GM19395 (cell line): ENCODE data around the gene MYO7B.
A peak's percentile ranks its signal among the peaks of the same experiment; 100 is the strongest.

Experiments used
- ATAC-seq: cut with Tn5 transposase; IDR thresholded peaks from one replicate; pipeline ENCODE4 v1.9.1; 2021; ENCODE audit warnings: mild to moderate bottlenecking, moderate library complexity; ENCODE audit not compliant: unreplicated experiment

Gene MYO7B

DNA sequence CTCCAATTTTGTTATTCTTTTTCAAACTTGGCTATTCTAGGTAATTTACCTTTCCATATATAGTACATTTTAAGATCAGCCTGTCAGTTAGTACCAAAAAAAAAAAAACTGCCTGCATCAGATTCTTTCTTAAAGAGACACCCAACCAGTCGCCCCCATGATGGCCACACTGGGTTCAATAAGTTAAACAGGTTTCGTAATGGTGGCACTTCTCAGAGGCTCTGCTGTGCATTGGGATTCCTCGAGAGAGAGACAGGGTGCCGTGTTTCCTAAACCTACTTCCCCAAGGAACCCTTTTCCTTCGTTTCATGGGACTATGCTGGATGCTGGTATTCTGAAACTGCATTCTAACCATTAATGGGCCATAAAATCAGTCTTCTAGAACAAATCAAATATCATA, 37.4 kb downstream of the MYO7B start:
- ATAC-seq = no peak

GRCh38 chr2:127573298-127573697, 37.8 kb downstream of the MYO7B start:
- ATAC-seq = no peak

DNA sequence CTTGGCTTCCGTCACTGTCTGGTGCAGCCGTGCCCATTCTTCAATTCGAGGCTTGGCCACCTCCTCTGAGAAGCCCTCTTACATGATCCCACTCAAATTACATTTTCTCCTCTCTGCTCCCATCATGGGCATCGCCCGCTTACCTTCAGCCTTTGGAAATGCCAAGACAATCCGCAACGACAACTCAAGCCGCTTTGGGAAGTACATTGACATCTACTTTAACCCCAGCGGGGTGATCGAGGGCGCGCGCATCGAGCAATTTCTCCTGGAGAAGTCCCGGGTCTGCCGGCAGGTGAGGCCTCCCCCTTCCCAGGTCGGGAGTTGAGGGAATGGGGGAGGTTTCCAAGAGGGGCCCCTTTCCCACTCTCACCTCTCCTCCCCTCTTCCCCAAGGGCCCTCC, 38.3 kb downstream of the MYO7B start:
- ATAC-seq = no peak

DNA sequence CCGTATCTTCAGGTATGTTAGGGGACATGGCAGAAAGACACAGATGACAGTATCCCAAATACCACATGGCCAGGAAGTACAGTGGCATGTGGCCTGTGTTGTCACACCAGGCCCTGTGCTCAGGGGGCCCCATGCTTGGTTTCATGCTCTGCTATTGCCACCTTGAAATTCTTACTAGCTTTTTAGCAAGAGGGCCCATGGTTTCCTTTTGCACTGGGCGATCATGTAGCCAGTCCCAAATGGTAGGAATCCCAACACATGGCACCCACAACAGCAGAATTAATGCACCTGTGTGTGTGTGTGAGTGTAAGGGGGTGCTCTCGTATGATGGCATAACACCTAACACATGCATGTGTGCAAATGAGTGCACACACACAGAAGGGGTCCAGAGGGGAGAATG, 39.2 kb downstream of the MYO7B start:
- ATAC-seq = no peak

- ATAC-seq = no peak
These were observed 39.8 kb downstream of the MYO7B start for GRCh38 chr2:127575185-127575765.

GRCh38 chr2:127575941-127576432, 40.5 kb downstream of the MYO7B start:
- ATAC-seq = no peak

DNA sequence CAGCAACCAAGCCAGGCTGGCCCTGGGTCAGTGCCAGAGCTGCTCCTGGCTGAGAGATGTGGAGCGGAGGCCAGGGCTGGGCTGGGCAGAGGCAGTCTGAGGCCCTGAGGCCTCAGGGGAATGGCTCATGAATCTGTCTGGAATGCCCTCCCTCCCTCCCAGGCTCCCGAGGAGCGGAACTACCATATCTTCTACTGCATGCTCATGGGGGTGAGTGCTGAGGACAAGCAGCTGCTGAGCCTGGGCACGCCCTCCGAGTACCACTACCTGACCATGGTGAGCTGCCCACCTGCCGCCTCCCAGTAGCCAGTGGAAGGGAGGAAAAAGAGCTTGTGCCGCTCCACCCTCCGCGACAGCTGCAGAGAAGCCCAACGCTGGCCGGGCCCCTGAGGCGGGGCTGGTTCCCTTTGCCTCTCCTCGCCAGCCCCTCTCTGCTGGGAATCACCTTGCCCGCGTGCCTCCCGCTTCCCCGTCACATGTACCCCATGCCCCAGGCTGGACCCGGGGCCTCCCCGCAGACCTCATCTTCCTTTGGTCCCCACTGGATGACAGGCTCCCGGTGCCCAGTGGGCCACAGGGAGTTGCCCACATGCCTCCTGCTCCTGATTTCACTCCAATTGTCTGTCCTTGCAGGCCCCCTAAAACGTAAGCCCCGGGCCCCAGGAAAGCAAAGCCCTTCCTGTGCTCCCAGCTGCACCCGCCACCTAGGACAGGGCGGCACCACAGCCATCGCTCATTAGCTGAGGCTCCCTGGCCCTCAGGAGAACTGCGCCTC, 41.1 kb downstream of the MYO7B start:
- no peak for ATAC-seq

DNA sequence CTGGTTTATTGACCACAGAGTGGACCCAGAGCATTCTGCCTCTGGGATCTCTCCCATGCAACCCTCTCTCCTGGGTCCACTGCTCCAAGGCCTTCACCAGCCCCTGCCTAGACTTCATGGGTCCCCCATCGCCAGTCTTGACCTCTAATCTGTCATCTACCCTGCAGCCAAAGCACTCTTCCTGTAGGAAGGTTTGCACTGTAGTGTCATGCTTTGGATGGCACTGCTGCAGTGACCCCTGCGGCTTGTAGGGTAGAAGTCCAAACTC, 41.7 kb downstream of the MYO7B start:
- ATAC-seq = no peak

- no peak for ATAC-seq
These were observed 42.0 kb downstream of the MYO7B start for GRCh38 chr2:127577503-127577902.

DNA sequence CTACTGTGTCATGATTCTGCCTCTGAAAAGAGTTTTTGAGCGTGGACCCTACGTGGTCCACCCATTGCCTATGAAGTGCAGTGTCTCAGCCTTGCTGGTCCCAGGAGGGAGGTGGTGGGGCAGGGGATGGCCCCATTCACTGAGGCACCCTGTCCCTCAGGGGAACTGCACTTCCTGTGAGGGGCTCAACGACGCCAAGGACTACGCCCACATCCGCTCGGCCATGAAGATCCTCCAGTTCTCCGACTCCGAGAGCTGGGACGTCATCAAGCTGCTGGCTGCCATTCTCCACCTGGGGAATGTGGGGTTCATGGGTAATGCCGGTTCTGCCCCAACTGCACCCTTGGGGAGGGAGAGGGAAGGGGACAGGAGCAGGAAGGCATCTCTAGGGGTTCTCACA, 42.5 kb downstream of the MYO7B start:
- peak; percentile 63 for ATAC-seq

GRCh38 chr2:127578411-127578810, 42.9 kb downstream of the MYO7B start:
- ATAC-seq = no peak

- ATAC-seq = no peak
These were observed 43.7 kb downstream of the MYO7B start for GRCh38 chr2:127579231-127579630.

GRCh38 chr2:127580167-127581049, 44.9 kb downstream of the MYO7B start:
- no peak for ATAC-seq

DNA sequence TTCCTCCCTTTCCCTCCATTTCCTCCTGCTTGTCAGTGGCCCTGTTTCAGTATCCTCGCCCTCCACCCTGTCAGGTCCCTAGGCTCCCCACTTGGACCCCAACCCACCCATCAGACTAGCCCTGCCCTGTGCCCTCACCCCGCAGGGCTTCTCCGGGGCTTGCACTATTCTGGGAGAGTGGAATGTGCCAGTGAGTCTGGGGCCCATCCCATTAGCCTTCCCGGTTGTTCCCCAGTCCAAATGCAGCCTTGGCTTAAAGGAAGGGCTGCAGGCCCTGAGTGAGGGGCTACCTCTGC, 45.5 kb downstream of the MYO7B start:
- no peak for ATAC-seq

DNA sequence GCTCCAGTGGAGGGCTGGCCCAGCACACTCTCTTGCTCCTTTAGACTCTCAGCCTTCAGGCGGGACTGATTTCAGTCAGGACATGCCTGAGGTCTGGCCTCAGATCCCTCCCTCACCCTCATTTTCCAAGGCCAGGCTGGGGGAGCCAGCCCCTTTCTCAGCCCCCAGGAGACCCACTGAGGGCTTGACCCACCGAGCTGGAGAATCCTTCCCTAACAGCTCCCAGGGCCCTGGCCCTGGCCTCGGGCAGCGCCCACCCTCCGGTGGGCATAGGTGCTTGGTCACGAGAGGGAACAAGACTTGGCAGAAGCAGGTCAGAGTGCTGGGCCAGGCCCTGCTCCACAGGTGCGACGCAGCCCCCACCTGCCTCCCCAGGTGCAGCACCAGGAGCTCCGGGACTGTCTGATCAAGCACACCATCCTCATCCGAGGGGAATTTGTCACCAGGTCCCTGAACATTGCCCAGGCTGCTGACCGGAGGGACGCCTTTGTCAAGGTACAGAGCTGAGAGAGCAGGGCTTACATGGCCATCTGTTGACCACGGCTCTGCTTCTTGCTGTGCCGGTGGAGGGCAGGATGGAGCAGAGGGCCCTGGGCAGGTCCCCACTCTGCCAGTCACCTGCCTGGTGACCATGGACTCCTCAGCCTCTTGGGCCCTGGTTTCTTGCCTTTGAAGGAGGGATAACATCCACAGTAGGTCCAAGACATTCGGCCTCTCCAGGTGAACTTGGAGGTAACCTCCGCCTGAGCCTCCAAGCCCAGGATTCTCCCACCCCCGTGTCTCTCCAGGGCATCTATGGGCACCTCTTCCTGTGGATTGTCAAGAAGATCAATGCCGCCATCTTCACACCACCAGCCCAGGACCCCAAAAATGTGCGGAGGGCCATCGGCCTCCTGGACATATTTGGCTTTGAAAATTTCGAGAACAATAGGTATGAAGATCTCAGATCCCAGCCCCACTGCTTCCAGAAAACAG, 46.3 kb downstream of the MYO7B start:
- no peak for ATAC-seq

- no peak for ATAC-seq
These were observed 47.7 kb downstream of the MYO7B start for GRCh38 chr2:127582863-127583861.

- ATAC-seq = no peak
These were observed 48.6 kb downstream of the MYO7B start for GRCh38 chr2:127584047-127584446.

- no peak for ATAC-seq
These were observed 49.1 kb downstream of the MYO7B start for GRCh38 chr2:127584516-127585033.

GRCh38 chr2:127585270-127585807, 49.9 kb downstream of the MYO7B start:
- no peak for ATAC-seq
